Renal cortical epithelial cell (primary cell): ENCODE results near the gene HTRA2. TPM values are rescaled to one million over a fixed set of nuclear protein-coding genes. Genes with fewer than 3 reads are reported as not detected.
"Not testable (repeated sequence)": the region's sequence is repeated elsewhere in the genome, so short reads cannot be mapped to it uniquely, and the experiment has no call there.

Experiments
- DNase-seq: peaks from one replicate; pipeline ENCODE4 v3.0.0-alpha.2; 2011; ENCODE audit warnings: low read depth
- total RNA-seq: library from RNA; depleted of rRNA; stranded (reverse); fragments of >200 nt; gene quantifications from 2 replicates; pipeline ENCODE4 v1.2.3, GENCODE V29; 2014

HTRA2 gene
- total RNA-seq, result 20.0 and 50.7 TPM in 2 replicates

DNA sequence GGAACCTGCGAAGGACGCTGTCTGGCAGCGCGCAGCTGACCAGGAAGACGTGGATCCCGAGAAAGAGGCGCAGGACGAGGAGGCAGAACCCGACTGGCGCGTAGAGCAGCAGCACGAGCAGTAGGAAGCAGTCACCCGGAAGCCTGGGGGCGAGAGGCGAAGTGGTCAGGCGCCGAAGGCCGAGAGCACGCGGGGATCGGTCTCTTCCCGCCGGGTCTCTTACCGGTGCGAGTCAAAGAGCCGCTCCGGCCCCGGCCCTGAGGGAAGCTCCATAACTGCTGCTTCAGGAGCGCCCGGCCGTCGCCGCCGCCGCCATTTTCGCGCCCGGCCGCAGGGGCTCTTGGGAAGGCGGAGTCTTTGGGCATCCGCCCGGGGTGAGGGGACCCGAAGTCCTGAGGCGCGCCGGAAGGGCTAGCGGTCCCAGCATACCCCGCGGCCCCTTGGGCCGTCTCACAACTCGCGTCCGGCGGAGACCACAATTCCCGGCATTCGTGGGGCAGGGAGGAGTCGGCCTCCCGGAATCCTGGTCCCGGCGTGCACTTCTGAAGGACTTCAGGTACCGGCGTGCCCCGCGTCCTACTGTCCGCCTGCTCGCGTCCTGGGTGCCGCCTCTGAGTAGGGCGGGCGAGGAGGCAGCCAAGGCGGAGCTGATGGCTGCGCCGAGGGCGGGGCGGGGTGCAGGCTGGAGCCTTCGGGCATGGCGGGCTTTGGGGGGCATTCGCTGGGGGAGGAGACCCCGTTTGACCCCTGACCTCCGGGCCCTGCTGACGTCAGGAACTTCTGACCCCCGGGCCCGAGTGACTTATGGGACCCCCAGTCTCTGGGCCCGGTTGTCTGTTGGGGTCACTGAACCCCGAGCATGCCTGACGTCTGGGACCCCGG, at the start of gene HTRA2, which contains the start of gene AUP1:
HTRA2 (plus strand) TSS at position 577 of the 882 bp plus-strand sequence; CDS start at position 651, 74 bp downstream.
AUP1 (minus strand) TSS at position 350 of the 882 bp plus-strand sequence; CDS start at position 273, 77 bp downstream.
- peak; percentile 97 for DNase-seq

DNA sequence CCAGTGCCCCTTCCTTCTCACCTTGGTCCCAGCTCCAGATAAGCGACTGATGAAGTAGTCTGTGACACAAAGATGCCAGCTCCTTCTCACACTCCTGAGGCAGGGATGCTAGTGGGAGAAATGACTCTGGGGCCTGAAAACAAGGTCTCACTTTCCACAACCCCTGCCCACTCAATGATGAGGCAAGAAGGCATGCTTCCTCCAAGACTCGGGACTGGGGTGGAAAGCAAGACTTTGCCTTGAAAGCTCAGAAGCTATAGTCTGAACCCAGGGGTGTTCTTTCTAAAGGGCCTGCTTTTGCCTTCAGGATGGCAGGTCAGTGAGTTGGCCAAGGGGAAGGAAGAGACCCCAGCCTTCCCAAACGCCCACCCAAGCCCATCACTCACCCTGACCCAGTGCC, 48.3 kb upstream of the HTRA2 start:
- DNase-seq, result no peak

- no peak for DNase-seq
Observed at GRCh38 chr2:74481961-74482800, 47.6 kb upstream of the HTRA2 start.

DNA sequence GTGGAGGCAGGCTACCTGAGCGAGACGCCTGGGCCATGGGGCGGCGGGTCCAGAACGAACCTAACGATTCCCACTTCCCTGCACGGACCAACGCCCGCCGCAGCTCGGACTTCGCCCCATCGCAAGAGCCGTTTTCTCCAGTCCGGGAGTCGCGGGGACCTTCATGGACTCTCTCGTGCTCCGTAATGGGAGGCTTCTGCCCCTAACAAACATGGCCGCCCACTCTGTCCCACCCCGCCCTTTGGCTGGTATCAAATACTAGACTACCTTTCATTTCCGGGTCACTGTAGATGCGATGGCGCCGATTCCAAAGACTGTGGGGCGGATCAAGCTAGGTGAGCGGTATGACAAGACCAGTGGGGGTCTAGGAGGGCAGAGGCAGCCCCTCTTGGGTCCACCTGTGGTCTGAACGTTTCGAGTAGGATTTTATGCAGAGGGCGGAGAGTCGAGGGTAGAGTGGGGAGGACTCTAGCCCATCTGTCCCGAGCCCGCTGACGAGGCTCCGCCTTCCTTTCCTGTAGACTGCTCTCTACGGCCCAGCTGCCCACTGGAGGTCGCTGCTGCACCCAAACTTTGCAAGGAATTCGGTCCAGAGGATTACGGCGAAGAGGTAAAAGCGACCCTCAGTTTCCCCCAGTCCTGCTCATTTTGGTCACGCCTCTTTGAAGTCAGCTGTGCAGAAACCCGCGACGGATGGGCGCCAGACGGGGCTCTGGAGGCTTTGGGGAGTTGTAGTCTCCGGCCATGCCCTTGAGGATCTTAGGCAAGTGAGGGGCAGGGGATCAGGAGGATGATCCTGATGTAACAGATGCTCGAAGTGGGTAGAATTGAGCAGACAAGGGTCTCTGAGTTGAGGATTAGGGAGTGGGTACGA, 46.7 kb upstream of the HTRA2 start, which contains the start of the genes CCDC142 and TTC31:
CCDC142 (minus strand) TSS at position 198 of the 874 bp plus-strand sequence; CDS start at position 37, 161 bp downstream.
TTC31 (plus strand) TSS at position 281 of the 874 bp plus-strand sequence; CDS start at position 296, 15 bp downstream.
- DNase-seq, result peak; percentile 90

- DNase-seq, result not testable (repeated sequence)
Observed at GRCh38 chr2:74483675-74484164, 46.0 kb upstream of the HTRA2 start.

- no peak for DNase-seq
Observed at GRCh38 chr2:74486141-74486540, 43.6 kb upstream of the HTRA2 start.

DNA sequence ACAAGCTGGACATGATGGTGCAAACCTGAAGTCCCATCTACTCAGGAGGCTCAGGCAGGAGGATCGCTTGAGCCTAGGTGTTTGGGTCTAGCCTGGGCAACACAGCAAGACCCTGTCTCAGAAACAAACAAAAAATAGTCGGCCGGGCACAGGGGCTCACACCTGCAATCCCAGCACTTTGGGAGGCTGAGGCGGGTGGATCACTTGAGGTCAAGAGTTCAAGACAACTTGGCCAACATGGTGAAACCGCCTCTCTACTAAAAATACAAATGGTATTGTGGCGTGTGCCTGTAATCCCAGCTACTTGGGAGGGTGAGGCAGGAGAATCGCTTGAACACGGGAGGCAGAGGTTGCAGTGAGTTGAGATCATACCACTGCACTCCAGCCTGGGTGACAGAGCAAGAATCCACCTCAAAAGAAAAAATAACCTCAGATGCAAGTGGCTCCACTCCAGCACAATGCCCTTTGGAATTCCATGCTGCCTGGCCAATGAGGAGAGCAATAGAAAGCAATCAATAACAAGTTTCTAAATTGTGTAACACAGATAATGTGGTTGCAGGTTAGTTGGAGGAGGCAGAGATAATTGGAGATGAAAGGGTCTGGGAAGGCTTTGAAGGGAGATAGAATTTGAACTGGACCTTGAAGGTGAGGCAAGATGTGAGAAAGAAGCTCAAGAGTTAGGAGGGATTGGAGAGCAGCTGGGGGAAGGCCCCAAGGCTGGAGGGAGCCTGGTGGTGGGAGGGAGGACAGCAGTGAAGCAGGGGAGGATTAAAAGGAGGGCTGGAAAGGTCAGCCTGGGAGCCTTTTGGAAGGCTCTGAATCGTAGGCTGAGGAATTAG, 40.9 kb upstream of the HTRA2 start:
- no peak for DNase-seq

GRCh38 chr2:74489906-74490305, 39.8 kb upstream of the HTRA2 start:
- no peak for DNase-seq

DNA sequence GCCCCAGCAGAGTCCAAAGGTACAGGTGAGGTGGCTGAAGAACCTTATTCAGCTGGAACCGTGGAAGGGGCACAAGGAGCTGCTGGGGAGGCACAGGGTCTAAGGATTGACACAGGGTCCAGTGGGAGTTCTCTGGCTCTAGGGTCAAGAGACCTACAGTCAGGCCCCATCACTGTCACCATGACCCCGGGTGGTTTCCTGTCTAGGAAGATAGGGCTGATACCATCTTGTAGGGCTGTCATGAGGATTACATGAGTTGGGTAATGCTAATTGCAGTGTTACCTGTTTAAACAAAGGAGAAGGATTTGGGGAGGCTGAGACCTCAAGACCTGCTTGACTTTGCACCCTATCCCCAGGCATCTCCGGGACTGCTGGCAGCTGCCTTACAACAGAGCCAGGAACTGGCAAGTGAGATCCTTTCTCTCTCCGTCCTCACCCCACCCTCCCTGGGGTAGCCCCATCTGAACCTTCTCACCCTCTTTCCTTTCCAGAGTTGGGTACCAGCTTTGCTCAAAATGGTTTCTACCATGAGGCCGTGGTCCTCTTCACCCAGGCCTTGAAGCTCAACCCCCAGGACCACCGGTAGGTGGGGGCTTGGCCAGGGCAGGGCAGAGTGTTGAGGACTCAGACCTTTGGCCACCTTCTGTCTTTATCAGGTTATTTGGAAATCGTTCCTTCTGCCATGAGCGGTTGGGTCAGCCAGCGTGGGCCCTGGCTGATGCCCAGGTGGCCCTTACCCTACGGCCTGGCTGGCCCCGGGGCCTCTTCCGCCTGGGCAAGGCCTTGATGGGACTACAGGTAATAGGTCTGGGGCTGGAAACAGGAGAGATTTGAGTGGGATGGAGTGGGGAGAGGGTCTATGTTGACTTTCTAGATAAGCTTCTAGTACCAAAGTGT, 37.8 kb upstream of the HTRA2 start:
- DNase-seq, result no peak

GRCh38 chr2:74493546-74493945, 36.2 kb upstream of the HTRA2 start:
- no peak for DNase-seq

GRCh38 chr2:74495440-74495839, 34.3 kb upstream of the HTRA2 start:
- DNase-seq, result no peak

- DNase-seq, result no peak
Observed at GRCh38 chr2:74496997-74497776, 32.5 kb upstream of the HTRA2 start.

DNA sequence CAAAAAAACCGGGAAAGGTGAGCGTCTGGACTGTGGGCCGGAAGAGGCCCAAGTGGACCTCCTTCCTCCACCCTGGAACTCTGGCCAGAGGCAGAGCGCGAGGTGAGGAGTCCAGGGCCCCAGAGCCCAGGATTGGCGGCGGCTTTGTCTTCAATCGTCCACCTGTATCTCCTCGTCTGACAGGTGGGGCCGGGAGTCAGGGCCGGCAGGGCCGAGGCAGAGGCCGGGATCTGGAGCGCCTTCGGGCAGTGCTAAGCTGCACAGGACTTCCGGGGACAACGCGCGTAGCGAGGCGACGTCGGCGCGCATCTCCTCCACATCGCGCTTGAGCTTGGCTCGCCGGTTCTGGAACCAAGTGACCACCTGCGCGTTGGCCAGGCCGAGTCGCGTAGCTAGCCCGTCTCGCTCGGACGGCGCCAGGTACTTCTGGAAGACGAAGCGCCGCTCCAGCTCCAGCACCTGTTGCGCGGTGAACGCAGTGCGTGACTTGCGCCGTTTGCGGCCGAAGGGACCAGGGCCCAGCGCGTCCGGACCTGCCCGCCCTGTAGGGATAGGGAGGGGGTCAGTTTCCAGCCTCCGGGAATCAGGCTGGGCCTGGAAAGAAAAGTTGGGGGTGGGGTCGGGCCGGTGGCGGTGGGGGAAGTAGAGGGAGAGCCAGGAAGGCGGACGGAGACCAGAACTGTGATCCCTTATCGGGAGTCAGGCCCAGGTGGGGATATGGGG, 31.8 kb upstream of the HTRA2 start:
- DNase-seq, result no peak

DNA sequence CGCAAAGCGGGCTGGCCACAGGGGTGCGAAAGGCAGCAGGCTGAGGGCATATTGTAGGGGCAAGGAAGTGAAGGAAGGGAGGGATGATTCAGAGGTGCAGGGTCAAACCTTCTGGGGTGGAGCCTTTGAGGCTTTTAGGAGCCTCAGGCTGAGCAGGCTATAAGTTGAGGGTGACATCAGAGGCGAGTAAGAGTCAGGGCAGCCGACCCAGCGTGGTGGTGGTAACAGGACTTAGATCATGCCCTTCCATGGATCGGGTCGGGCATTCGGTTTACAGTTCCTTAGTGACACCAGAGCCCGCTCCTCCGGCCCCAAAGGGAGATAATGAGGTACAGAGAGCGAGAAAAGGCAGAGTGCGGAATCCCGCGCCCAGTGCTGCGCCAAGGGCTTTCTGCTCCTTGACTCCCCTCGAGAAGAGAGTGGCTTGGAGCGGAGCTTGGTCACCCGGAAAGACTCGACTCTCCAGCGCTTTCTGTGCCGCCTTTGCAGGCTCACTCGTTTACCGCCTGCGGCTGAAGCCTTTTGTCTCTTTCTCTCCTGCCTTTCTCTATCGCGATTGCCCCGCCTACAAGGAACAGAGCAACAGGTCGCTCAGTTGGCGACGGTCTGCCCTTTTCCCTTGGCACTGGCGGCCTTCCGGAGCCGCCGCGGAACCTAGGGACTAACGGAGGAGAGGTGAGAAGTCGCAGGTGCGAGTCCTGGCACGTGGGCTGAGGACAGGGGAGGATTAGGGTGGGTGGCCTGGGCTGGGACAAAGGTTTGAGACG, 31.1 kb upstream of the HTRA2 start:
- DNase-seq, result peak; percentile 19

- DNase-seq, result no peak
Observed at GRCh38 chr2:74499267-74499939, 30.3 kb upstream of the HTRA2 start, which contains the start of gene LBX2. TSS of gene LBX2 (minus strand) at chr2:74499603. CDS start at chr2:74499537, 66 bp downstream.

DNA sequence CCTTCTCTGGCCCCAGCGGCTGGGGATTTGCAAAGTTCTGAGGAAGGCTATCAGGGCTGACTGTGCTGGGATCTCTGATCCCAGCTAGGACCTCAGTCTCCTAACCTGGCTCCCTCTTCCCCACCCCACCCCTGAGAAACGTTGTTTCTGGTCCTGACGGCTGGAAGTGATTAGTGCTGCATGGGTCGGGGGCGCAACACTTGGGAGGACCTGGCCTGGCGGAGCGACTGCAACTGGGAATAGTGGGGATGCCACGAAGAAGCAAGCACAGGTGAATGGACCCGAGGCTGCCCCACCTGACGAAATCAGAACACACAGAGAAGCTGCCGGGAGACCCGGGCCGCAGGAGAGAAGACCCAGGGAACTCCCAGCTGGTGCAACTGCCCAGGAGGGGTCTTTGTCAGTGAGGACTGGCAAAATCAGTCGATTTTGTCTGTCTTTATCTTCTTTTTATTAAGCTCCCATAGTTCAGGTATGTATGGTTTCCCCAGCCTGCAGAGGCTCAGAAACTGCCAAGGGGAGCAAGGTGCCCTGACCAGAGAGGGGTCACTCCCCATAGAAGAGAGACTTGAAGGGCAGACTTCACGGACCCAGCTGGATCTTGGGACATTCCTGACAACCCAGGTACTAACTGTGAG, 29.7 kb upstream of the HTRA2 start:
- DNase-seq, result no peak
